Peyer's patch (tissue), 4 donors: ENCODE measurements around the gene CMTM2.

Experiments
- POLR2A ChIP-seq, 2 donors: fragments of 450-650 bp; IDR thresholded peaks; one replicate each; pipeline ENCODE4 v1.5.1; 2017; ENCODE audit warnings: antibody characterized with exemption in 2 of 2, mild to moderate bottlenecking in 2 of 2, moderate library complexity in 2 of 2
- TF ChIP-seq, protein P1 (sequence below), 6 experiments: fragments of 450-650 bp in 4 of 6; fragments of 200-600 bp in 2 of 6; sonication (generic) in 1 of 6; IDR thresholded peaks; one replicate each; pipeline ENCODE4 v1.5.1; 2017 to 2019; ENCODE audit warnings: antibody characterized with exemption in 6 of 6, mild to moderate bottlenecking in 3 of 6, moderate library complexity in 1 of 6

- TF ChIP-seq, protein P1, sequence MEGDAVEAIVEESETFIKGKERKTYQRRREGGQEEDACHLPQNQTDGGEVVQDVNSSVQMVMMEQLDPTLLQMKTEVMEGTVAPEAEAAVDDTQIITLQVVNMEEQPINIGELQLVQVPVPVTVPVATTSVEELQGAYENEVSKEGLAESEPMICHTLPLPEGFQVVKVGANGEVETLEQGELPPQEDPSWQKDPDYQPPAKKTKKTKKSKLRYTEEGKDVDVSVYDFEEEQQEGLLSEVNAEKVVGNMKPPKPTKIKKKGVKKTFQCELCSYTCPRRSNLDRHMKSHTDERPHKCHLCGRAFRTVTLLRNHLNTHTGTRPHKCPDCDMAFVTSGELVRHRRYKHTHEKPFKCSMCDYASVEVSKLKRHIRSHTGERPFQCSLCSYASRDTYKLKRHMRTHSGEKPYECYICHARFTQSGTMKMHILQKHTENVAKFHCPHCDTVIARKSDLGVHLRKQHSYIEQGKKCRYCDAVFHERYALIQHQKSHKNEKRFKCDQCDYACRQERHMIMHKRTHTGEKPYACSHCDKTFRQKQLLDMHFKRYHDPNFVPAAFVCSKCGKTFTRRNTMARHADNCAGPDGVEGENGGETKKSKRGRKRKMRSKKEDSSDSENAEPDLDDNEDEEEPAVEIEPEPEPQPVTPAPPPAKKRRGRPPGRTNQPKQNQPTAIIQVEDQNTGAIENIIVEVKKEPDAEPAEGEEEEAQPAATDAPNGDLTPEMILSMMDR (IDR thresholded peaks at IDR 0.05) = no peak
- no peak for TF ChIP-seq POLR2A (IDR thresholded peaks at IDR 0.05)
These were observed 31.9 kb upstream of the CMTM2 start for GRCh38 chr16:66547101-66547989.
